ENCODE results near the gene MLXIP. TPM values are rescaled to one million over a fixed set of nuclear protein-coding genes. Genes with fewer than 3 reads are reported as not detected.

The MLXIP gene
- total RNA-seq, 1 donor from 2014 or later, result 16.9 TPM

- H3K27ac ChIP-seq, result no peak overlapping the region
- no peak for DNase-seq (ENCODE audit: extremely low spot score in 2 of 2)
- no peaks in the 10 kb centered on the region for H3K27me3 ChIP-seq
- H3K36me3 ChIP-seq, result peaks cover 0 to 24% of the 10 kb centered on the region in 2 donors
- no peak overlapping the region for H3K4me3 ChIP-seq
- H3K9me3 ChIP-seq, result no peaks in the 10 kb centered on the region
- no peaks in the 10 kb centered on the region for H3K4me1 ChIP-seq
- intact Hi-C loops (cut with DNase I), result no loop called here
- no peak for TF ChIP-seq POLR2A (IDR thresholded peaks at IDR 0.05)
- no peak for TF ChIP-seq POLR2AphosphoS5 (IDR thresholded peaks at IDR 0.05; ENCODE audit: insufficient read depth in 1 of 2, low read depth in 1 of 2)
- TF ChIP-seq CTCF (IDR thresholded peaks at IDR 0.05), result no peak
These were observed 32.4 kb upstream of the MLXIP start for GRCh38 chr12:122046145-122046544.

GRCh38 chr12:122048151-122048550 is 30.4 kb upstream of the MLXIP start:
- Histone ChIP-seq H3K4me3 (no peak overlapping the region), H3K36me3 (peaks cover 0 to 24% of the 10 kb centered on the region in 2 donors), H3K9me3 (no peaks in the 10 kb centered on the region), H3K27me3 (no peaks in the 10 kb centered on the region), H3K27ac (no peak overlapping the region), H3K4me1 (no peaks in the 10 kb centered on the region)
- intact Hi-C loops (cut with DNase I), result no loop called here
- TF ChIP-seq CTCF (IDR thresholded peaks at IDR 0.05) (no peak), POLR2A (IDR thresholded peaks at IDR 0.05) (no peak)
- DNase-seq (ENCODE audit: extremely low spot score in 2 of 2), result no peak

- Histone ChIP-seq H3K36me3 (peaks cover 0 to 14% of the 10 kb centered on the region in 2 donors), H3K9me3 (no peaks in the 10 kb centered on the region), H3K4me3 (no peak overlapping the region), H3K27me3 (no peaks in the 10 kb centered on the region), H3K4me1 (peaks cover 9% of the 10 kb centered on the region), H3K27ac (no peak overlapping the region)
- intact Hi-C loops (cut with DNase I), result no loop called here
- TF ChIP-seq CTCF (IDR thresholded peaks at IDR 0.05), result no peak
- TF ChIP-seq POLR2AphosphoS5 (IDR thresholded peaks at IDR 0.05; ENCODE audit: insufficient read depth in 1 of 2, low read depth in 1 of 2), result no peak
- no peak for TF ChIP-seq POLR2A (IDR thresholded peaks at IDR 0.05)
- no peak for DNase-seq (ENCODE audit: extremely low spot score in 2 of 2)
These were observed 28.7 kb upstream of the MLXIP start for GRCh38 chr12:122049827-122050226.

GRCh38 chr12:122050706-122051105 is 27.9 kb upstream of the MLXIP start:
- H3K27me3 ChIP-seq, result no peaks in the 10 kb centered on the region
- TF ChIP-seq CTCF (IDR thresholded peaks at IDR 0.05) (no peak), POLR2AphosphoS5 (IDR thresholded peaks at IDR 0.05; ENCODE audit: insufficient read depth in 1 of 2, low read depth in 1 of 2) (no peak), POLR2A (IDR thresholded peaks at IDR 0.05) (no peak)
- no peak overlapping the region for H3K27ac ChIP-seq
- H3K4me3 ChIP-seq, result no peak overlapping the region
- H3K4me1 ChIP-seq, result peaks cover 9% of the 10 kb centered on the region
- peaks cover 0 to 13% of the 10 kb centered on the region in 2 donors for H3K36me3 ChIP-seq
- intact Hi-C loops (cut with DNase I), result no loop called here
- no peak for DNase-seq (ENCODE audit: extremely low spot score in 2 of 2)
- no peaks in the 10 kb centered on the region for H3K9me3 ChIP-seq

- DNase-seq (ENCODE audit: extremely low spot score in 2 of 2), result no peak
- intact Hi-C loops (cut with DNase I), result no loop called here
- Histone ChIP-seq H3K4me3 (no peak overlapping the region), H3K4me1 (peaks cover 9% of the 10 kb centered on the region), H3K27me3 (no peaks in the 10 kb centered on the region), H3K27ac (no peak overlapping the region), H3K36me3 (peaks cover 0 to 8% of the 10 kb centered on the region in 2 donors), H3K9me3 (no peaks in the 10 kb centered on the region)
- no peak for TF ChIP-seq POLR2AphosphoS5 (IDR thresholded peaks at IDR 0.05; ENCODE audit: insufficient read depth in 1 of 2, low read depth in 1 of 2)
- TF ChIP-seq POLR2A (IDR thresholded peaks at IDR 0.05), result no peak
- no peak for TF ChIP-seq CTCF (IDR thresholded peaks at IDR 0.05)
These were observed 27.2 kb upstream of the MLXIP start for GRCh38 chr12:122051231-122051876.
